SK-N-SH (cell line): Measurements from ENCODE around the gene BIRC3. TPM values are rescaled to one million over a fixed set of nuclear protein-coding genes. Genes with fewer than 3 reads are reported as not detected.

Experiments used
- CTCF ChIA-PET: fragments of 300-600, 350-600 bp; formaldehyde crosslinking; extraction: SDS; loops from one replicate; lab custom pipeline; 2021; lab: Yijun Ruan, JAX
- POLR2A ChIA-PET: fragments of 350-600 bp; sonication (Branson Sonifier 250); formaldehyde crosslinking; extraction: SDS; loops from one replicate; lab custom pipeline; 2020; ENCODE audit warnings: antibody characterized with exemption, inconsistent platforms; lab: Yijun Ruan, JAX
- DNase-seq: peaks from one replicate; pipeline ENCODE4 v3.0.0; 2012
- H2AFZ ChIP-seq: fragments of 200-600 bp; sonication (generic); 2 replicates; pipeline ENCODE4 v1.8.1; 2016; ENCODE audit warnings: antibody characterized with exemption, mild to moderate bottlenecking, low read depth
- H3F3A ChIP-seq: fragments of 200-600 bp; sonication (generic); replicated peaks from 2 replicates; pipeline ENCODE3; 2016; ENCODE audit warnings: antibody characterized with exemption, mild to moderate bottlenecking; ENCODE audit not compliant: insufficient read depth
- H3K27ac ChIP-seq, 2 experiments: fragments of 200-500 bp in 1 of 2; fragments of 200-600 bp in 1 of 2; sonication (Bioruptor generic) in 1 of 2; sonication (generic), shearing (Covaris generic) in 1 of 2; 2 replicates each; pipeline versions ENCODE4 v1.5.1 to v1.6.1; 2014 to 2016; ENCODE audit warnings: low read depth in 2 of 2, inconsistent platforms in 1 of 2, low read length in 1 of 2, mild to moderate bottlenecking in 1 of 2, mixed read lengths in 1 of 2
- H3K27me3 ChIP-seq: fragments of 200-600 bp; sonication (generic), shearing (Covaris generic); 2 replicates; pipeline ENCODE4 v1.6.1; 2016; ENCODE audit warnings: mixed run types; ENCODE audit not compliant: insufficient read depth
- H3K36me3 ChIP-seq, 2 experiments: fragments of 200-500 bp in 1 of 2; fragments of 200-600 bp in 1 of 2; sonication (Bioruptor generic) in 1 of 2; sonication (generic) in 1 of 2; replicated peaks in 1 of 2; 2 replicates each; pipeline versions ENCODE3 to v1.5.1; 2014 to 2016; ENCODE audit warnings: low read length in 1 of 2, mild to moderate bottlenecking in 1 of 2; ENCODE audit not compliant: insufficient read depth in 2 of 2, control insufficient read depth in 1 of 2
- H3K4me1 ChIP-seq, 2 experiments: fragments of 200-500 bp in 1 of 2; fragments of 200-600 bp in 1 of 2; sonication (Bioruptor generic) in 1 of 2; sonication (generic), shearing (Covaris generic) in 1 of 2; 2 replicates each; pipeline versions ENCODE4 v1.5.1 to v1.6.1; 2014 to 2016; ENCODE audit warnings: low read depth in 1 of 2, low read length in 1 of 2, mixed run types in 1 of 2; ENCODE audit not compliant: insufficient read depth in 2 of 2, control insufficient read depth in 1 of 2
- H3K4me2 ChIP-seq: fragments of 200-600 bp; sonication (generic), shearing (Covaris generic); 2 replicates; pipeline ENCODE4 v1.6.1; 2017; ENCODE audit warnings: mixed run types
- H3K4me3 ChIP-seq, 2 experiments: fragments of 200-500 bp in 1 of 2; fragments of 200-600 bp in 1 of 2; sonication (Bioruptor generic) in 1 of 2; sonication (generic), shearing (Covaris generic) in 1 of 2; 2 replicates each; pipeline versions ENCODE4 v1.5.1 to v1.8.1; 2014 to 2016; ENCODE audit warnings: low read depth in 2 of 2, inconsistent platforms in 1 of 2, low read length in 1 of 2, mild to moderate bottlenecking in 1 of 2, mixed read lengths in 1 of 2, moderate library complexity in 1 of 2
- H3K79me2 ChIP-seq: fragments of 200-600 bp; sonication (generic); 2 replicates; pipeline ENCODE4 v1.8.1; 2017; ENCODE audit warnings: mild to moderate bottlenecking; ENCODE audit not compliant: insufficient read depth
- H3K9ac ChIP-seq: fragments of 200-600 bp; sonication (generic); 2 replicates; pipeline ENCODE4 v1.6.1; 2017; ENCODE audit warnings: mixed run types
- H3K9me2 ChIP-seq: fragments of 200-600 bp; sonication (generic); 2 replicates; pipeline ENCODE4 v1.6.1; 2017; ENCODE audit warnings: mixed run types
- H3K9me3 ChIP-seq: fragments of 200-600 bp; sonication (generic); 2 replicates; pipeline ENCODE4 v1.6.1; 2017; ENCODE audit warnings: mixed run types, mild to moderate bottlenecking, moderate library complexity
- H4K20me1 ChIP-seq: fragments of 200-600 bp; sonication (generic); 2 replicates; pipeline ENCODE4 v1.6.1; 2017; ENCODE audit warnings: mild to moderate bottlenecking, mixed run types; ENCODE audit not compliant: insufficient read depth
- CHD2 ChIP-seq: fragments of 150-350 bp; IDR thresholded peaks from 2 replicates; pipeline ENCODE4 v1.6.1; 2018; ENCODE audit warnings: low read length; ENCODE audit not compliant: partially characterized antibody
- EP300 ChIP-seq, 2 experiments: IDR thresholded peaks; 2 replicates each; pipeline versions ENCODE4 v1.4.0 to v1.6.1; 2012; ENCODE audit warnings: borderline replicate concordance in 1 of 2, low read depth in 1 of 2, low read length in 1 of 2
- EZH2phosphoT487 ChIP-seq: fragments of 200-600 bp; sonication (generic); IDR thresholded peaks from 2 replicates; pipeline ENCODE4 v1.6.1; 2017; ENCODE audit warnings: low read depth, mixed run types, mild to moderate bottlenecking, antibody characterized with exemption, moderate library complexity, borderline replicate concordance
- FOXJ3 ChIP-seq: sonication (generic); formaldehyde crosslinking; IDR thresholded peaks from 2 replicates; pipeline ENCODE4 v1.5.1; 2020; ENCODE audit warnings: mild to moderate bottlenecking, missing genetic modification reagents
- GABPA ChIP-seq: IDR thresholded peaks from 2 replicates; pipeline ENCODE4 v1.4.0; 2012; ENCODE audit warnings: low read depth, mild to moderate bottlenecking
- GATA2 ChIP-seq: sonication (generic); formaldehyde crosslinking; IDR thresholded peaks from 2 replicates; pipeline ENCODE4 v1.5.0; 2020; ENCODE audit warnings: mild to moderate bottlenecking, missing genetic modification reagents
- MXI1 ChIP-seq: IDR thresholded peaks from 2 replicates; pipeline ENCODE4 v1.6.1; 2012; ENCODE audit warnings: mild to moderate bottlenecking, low read depth, low read length, improper control_type of control experiment
- NFIC ChIP-seq: IDR thresholded peaks from 2 replicates; pipeline ENCODE4 v1.4.0; 2012; ENCODE audit warnings: borderline replicate concordance
- RAD21 ChIP-seq: IDR thresholded peaks from 2 replicates; pipeline ENCODE4 v1.6.1; 2012; ENCODE audit warnings: mild to moderate bottlenecking, low read length
- RCOR1 ChIP-seq: fragments of 150-350 bp; IDR thresholded peaks from 2 replicates; pipeline ENCODE4 v1.6.1; 2017; ENCODE audit warnings: antibody characterized with exemption, low read length
- SIN3A ChIP-seq: IDR thresholded peaks from 2 replicates; pipeline ENCODE4 v1.6.1; 2012; ENCODE audit warnings: low read depth, mild to moderate bottlenecking, low read length, moderate library complexity, borderline replicate concordance
- SMC3 ChIP-seq: IDR thresholded peaks from 2 replicates; pipeline ENCODE4 v1.6.1; 2012; ENCODE audit warnings: low read depth, low read length, improper control_type of control experiment
- TEAD4 ChIP-seq: IDR thresholded peaks from 2 replicates; pipeline ENCODE4 v1.4.0; 2012; ENCODE audit warnings: mild to moderate bottlenecking, borderline replicate concordance; ENCODE audit not compliant: insufficient read depth
- YY1 ChIP-seq: IDR thresholded peaks from 2 replicates; pipeline ENCODE4 v1.4.0; 2012; ENCODE audit warnings: low read depth, mild to moderate bottlenecking
- WGBS: methylation state at CpG from one replicate; pipeline ENCODE4 v1.1.6; 2017; ENCODE audit warnings: low lambda C conversion rate; 5-methylcytosine and 5-hydroxymethylcytosine counted together
- polyA plus RNA-seq, 3 experiments: library from polyadenylated mRNA; depleted of rRNA; stranded (reverse); fragments of >200 nt; gene quantifications; 2 replicates each; pipeline ENCODE4 v1.2.3, GENCODE V29; 2012
- TF ChIP-seq, protein P1 (sequence below): IDR thresholded peaks from 2 replicates; pipeline ENCODE4; 2012
- TF ChIP-seq, protein P2 (sequence below): IDR thresholded peaks from 2 replicates; pipeline ENCODE4 v1.4.0; 2012; ENCODE audit warnings: low read depth
- TF ChIP-seq, protein P3 (sequence below): IDR thresholded peaks from 2 replicates; pipeline ENCODE4 v1.4.0; 2012; ENCODE audit warnings: low read depth, borderline replicate concordance
- TF ChIP-seq, protein P4 (sequence below): IDR thresholded peaks from 2 replicates; pipeline ENCODE4 v1.4.0; 2012; ENCODE audit warnings: low read depth, borderline replicate concordance
- TF ChIP-seq, protein P5 (sequence below): fragments of 200-600 bp; sonication (generic); IDR thresholded peaks from 2 replicates; pipeline ENCODE4 v1.6.1; 2017; ENCODE audit warnings: antibody characterized with exemption, mild to moderate bottlenecking, moderate library complexity
- TF ChIP-seq, protein P6 (sequence below): fragments of 150-350 bp; IDR thresholded peaks from 2 replicates; pipeline ENCODE4 v1.6.1; 2016; ENCODE audit warnings: mild to moderate bottlenecking, low read depth, low read length

BIRC3 gene
- polyA plus RNA-seq, 1 of the 3 experiments (the other 2 are of a cell fraction), result 0.46 TPM

DNA sequence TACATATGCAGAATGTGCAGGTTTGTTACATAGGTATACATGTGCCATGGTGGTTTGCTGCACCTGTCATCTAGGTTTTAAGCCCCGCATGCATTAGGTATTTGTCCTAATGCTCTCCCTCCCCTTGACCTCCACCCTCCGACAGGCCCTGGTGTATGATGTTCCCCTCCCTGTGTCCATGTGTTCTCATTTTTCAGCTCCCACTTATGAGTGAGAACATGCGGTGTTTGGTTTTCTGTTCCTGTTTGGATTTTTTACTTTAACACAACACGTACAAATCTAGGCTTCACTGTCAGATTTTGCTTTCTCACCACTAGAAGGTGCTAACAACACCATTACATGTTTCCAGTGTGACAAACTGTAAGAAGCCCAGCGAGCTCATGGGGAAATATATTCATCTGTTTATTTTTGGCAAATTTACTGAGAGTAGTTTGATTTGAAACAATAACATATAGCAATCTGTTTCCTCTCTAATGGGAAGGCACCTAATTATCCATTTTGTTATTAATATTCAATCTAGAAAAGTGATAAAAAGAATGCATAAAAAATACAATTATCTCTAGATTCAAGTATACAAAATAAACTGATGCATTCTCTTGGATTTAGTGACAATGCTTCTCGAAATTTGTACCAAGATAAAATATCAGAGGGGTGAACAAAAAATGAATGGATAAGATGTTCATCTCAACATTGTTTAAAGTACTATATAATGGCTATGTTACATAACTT lies 23.2 kb upstream of the BIRC3 start:
- TF ChIP-seq RAD21 (peak; percentile 51), EZH2phosphoT487 (no peak), EP300 (IDR thresholded peaks at IDR 0.05; ENCODE audit: borderline replicate concordance in 1 of 2, low read depth in 1 of 2, low read length in 1 of 2) (no peak), FOXJ3 (CRISPR knock-in tag) (no peak), GABPA (no peak), SMC3 (peak; percentile 42), RCOR1 (no peak), GATA2 (CRISPR knock-in tag) (no peak), TEAD4 (no peak), NFIC (no peak), MXI1 (no peak), YY1 (no peak), CHD2 (no peak), SIN3A (no peak)
- TF ChIP-seq, protein P1, sequence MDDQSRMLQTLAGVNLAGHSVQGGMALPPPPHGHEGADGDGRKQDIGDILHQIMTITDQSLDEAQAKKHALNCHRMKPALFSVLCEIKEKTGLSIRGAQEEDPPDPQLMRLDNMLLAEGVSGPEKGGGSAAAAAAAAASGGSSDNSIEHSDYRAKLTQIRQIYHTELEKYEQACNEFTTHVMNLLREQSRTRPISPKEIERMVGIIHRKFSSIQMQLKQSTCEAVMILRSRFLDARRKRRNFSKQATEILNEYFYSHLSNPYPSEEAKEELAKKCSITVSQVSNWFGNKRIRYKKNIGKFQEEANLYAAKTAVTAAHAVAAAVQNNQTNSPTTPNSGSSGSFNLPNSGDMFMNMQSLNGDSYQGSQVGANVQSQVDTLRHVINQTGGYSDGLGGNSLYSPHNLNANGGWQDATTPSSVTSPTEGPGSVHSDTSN, result no peak
- TF ChIP-seq, protein P2, sequence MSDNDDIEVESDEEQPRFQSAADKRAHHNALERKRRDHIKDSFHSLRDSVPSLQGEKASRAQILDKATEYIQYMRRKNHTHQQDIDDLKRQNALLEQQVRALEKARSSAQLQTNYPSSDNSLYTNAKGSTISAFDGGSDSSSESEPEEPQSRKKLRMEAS, result no peak
- TF ChIP-seq, protein P3, sequence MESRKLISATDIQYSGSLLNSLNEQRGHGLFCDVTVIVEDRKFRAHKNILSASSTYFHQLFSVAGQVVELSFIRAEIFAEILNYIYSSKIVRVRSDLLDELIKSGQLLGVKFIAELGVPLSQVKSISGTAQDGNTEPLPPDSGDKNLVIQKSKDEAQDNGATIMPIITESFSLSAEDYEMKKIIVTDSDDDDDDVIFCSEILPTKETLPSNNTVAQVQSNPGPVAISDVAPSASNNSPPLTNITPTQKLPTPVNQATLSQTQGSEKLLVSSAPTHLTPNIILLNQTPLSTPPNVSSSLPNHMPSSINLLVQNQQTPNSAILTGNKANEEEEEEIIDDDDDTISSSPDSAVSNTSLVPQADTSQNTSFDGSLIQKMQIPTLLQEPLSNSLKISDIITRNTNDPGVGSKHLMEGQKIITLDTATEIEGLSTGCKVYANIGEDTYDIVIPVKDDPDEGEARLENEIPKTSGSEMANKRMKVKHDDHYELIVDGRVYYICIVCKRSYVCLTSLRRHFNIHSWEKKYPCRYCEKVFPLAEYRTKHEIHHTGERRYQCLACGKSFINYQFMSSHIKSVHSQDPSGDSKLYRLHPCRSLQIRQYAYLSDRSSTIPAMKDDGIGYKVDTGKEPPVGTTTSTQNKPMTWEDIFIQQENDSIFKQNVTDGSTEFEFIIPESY, result no peak
- TF ChIP-seq, protein P4, sequence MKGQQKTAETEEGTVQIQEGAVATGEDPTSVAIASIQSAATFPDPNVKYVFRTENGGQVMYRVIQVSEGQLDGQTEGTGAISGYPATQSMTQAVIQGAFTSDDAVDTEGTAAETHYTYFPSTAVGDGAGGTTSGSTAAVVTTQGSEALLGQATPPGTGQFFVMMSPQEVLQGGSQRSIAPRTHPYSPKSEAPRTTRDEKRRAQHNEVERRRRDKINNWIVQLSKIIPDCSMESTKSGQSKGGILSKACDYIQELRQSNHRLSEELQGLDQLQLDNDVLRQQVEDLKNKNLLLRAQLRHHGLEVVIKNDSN, result no peak
- TF ChIP-seq, protein P5, sequence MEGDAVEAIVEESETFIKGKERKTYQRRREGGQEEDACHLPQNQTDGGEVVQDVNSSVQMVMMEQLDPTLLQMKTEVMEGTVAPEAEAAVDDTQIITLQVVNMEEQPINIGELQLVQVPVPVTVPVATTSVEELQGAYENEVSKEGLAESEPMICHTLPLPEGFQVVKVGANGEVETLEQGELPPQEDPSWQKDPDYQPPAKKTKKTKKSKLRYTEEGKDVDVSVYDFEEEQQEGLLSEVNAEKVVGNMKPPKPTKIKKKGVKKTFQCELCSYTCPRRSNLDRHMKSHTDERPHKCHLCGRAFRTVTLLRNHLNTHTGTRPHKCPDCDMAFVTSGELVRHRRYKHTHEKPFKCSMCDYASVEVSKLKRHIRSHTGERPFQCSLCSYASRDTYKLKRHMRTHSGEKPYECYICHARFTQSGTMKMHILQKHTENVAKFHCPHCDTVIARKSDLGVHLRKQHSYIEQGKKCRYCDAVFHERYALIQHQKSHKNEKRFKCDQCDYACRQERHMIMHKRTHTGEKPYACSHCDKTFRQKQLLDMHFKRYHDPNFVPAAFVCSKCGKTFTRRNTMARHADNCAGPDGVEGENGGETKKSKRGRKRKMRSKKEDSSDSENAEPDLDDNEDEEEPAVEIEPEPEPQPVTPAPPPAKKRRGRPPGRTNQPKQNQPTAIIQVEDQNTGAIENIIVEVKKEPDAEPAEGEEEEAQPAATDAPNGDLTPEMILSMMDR, result peak; percentile 70
- TF ChIP-seq, protein P6, sequence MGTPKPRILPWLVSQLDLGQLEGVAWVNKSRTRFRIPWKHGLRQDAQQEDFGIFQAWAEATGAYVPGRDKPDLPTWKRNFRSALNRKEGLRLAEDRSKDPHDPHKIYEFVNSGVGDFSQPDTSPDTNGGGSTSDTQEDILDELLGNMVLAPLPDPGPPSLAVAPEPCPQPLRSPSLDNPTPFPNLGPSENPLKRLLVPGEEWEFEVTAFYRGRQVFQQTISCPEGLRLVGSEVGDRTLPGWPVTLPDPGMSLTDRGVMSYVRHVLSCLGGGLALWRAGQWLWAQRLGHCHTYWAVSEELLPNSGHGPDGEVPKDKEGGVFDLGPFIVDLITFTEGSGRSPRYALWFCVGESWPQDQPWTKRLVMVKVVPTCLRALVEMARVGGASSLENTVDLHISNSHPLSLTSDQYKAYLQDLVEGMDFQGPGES, result no peak
- POLR2A ChIA-PET, result interaction anchor here (0.6 kb wide), 1 partner anchor 47 kb away, joined by 3 read pairs; no protein-coding TSS in a partner anchor
- H3K4me2 ChIP-seq, result no peak overlapping the region

More for the DNA sequence above, 23.2 kb upstream of the BIRC3 start:
- Histone ChIP-seq H2AFZ (no peak overlapping the region), H3K4me1 (peaks cover 10% of the 10 kb centered on the region in 2 experiments), H3K9me3 (no peaks in the 10 kb centered on the region), H3K27ac (no peak overlapping the region), H3F3A (peaks cover 7% of the 10 kb centered on the region), H3K4me3 (peak overlapping the region in 1 of 2 experiments; percentile 13; a peak in 1 of 4 replicates), H3K36me3 (no peaks in the 10 kb centered on the region), H3K79me2 (no peaks in the 10 kb centered on the region), H3K9ac (no peak overlapping the region), H3K27me3 (no peaks in the 10 kb centered on the region), H4K20me1 (no peaks in the 10 kb centered on the region), H3K9me2 (no peaks in the 10 kb centered on the region)
- CTCF ChIA-PET, result interaction anchor here (0.5 to 3.6 kb wide), 24 partner anchors 9 to 972 kb away, joined by 3 to 21 read pairs (median 4); no protein-coding TSS in a partner anchor
- 46% methylated on average over 6 of the region's 6 CpGs for WGBS
- no peak for DNase-seq
